NCI-H2227 (cell line): ENCODE measurements around the gene SEMA3C.

ENCODE experiments used
- DNase-seq: peaks from one replicate; lab custom pipeline; 2025; ENCODE audit not compliant: unreplicated experiment; lab: John Stamatoyannopoulos, UW

SEMA3C gene

GRCh38 chr7:80918909-80919721 is at the start of gene SEMA3C:
TSS of gene SEMA3C (minus strand) at chr7:80919051. CDS start at chr7:80916781, 2,270 bp downstream.
- DNase-seq: peak; percentile 91

GRCh38 chr7:80968606-80969005 is 49.8 kb upstream of the SEMA3C start:
- DNase-seq: no peak

- DNase-seq: no peak
Observed at GRCh38 chr7:80967917-80968297, 49.1 kb upstream of the SEMA3C start.

GRCh38 chr7:80967071-80967916 is 48.4 kb upstream of the SEMA3C start:
- no peak for DNase-seq

GRCh38 chr7:80960244-80960795 is 41.5 kb upstream of the SEMA3C start:
- no peak for DNase-seq

GRCh38 chr7:80957226-80957777 is 38.5 kb upstream of the SEMA3C start:
- no peak for DNase-seq

- DNase-seq: no peak
Observed at GRCh38 chr7:80954191-80954590, 35.3 kb upstream of the SEMA3C start.

- DNase-seq: no peak
Observed at GRCh38 chr7:80950550-80950967, 31.7 kb upstream of the SEMA3C start.

- DNase-seq: peak; percentile 42
Observed at GRCh38 chr7:80949449-80949848, 30.6 kb upstream of the SEMA3C start.

- DNase-seq: no peak
Observed at GRCh38 chr7:80946858-80947257, 28.0 kb upstream of the SEMA3C start.

- DNase-seq: no peak
Observed at GRCh38 chr7:80945976-80946375, 27.1 kb upstream of the SEMA3C start.

GRCh38 chr7:80943342-80943741 is 24.5 kb upstream of the SEMA3C start:
- no peak for DNase-seq

- DNase-seq: no peak
Observed at GRCh38 chr7:80942261-80943041, 23.6 kb upstream of the SEMA3C start.

- no peak for DNase-seq
Observed at GRCh38 chr7:80941208-80941758, 22.4 kb upstream of the SEMA3C start.

- no peak for DNase-seq
Observed at GRCh38 chr7:80940539-80941207, 21.8 kb upstream of the SEMA3C start.

- peak; percentile 40 for DNase-seq
Observed at GRCh38 chr7:80937336-80937735, 18.5 kb upstream of the SEMA3C start.

- no peak for DNase-seq
Observed at GRCh38 chr7:80935991-80936780, 17.3 kb upstream of the SEMA3C start.

- no peak for DNase-seq
Observed at GRCh38 chr7:80934321-80934720, 15.5 kb upstream of the SEMA3C start.

- DNase-seq: no peak
Observed at GRCh38 chr7:80932536-80932935, 13.7 kb upstream of the SEMA3C start.
